ENCODE measurements around the gene HSPA12B. TPM values are rescaled to one million over a fixed set of nuclear protein-coding genes. Genes with fewer than 3 reads are reported as not detected.

Gene HSPA12B
- total RNA-seq, 1 donor from 2014 or later: not detected

GRCh38 chr20:3775457-3776108 lies 43.1 kb downstream of the HSPA12B start:
- Mint-ChIP-seq H3K36me3 (ENCODE audit: unreplicated experiment) (no peaks in the 10 kb centered on the region), H3K27ac (ENCODE audit: unreplicated experiment) (no peak overlapping the region), H3K9me3 (ENCODE audit: unreplicated experiment) (no peaks in the 10 kb centered on the region), H3K4me3 (ENCODE audit: unreplicated experiment) (no peak overlapping the region), H3K27me3 (ENCODE audit: unreplicated experiment) (no peaks in the 10 kb centered on the region), H3K4me1 (ENCODE audit: unreplicated experiment) (peaks cover 14% of the 10 kb centered on the region)
- no peak for DNase-seq (ENCODE audit: extremely low spot score, unreplicated experiment)
- no peak for TF ChIP-seq CTCF (IDR thresholded peaks at IDR 0.05)

DNA sequence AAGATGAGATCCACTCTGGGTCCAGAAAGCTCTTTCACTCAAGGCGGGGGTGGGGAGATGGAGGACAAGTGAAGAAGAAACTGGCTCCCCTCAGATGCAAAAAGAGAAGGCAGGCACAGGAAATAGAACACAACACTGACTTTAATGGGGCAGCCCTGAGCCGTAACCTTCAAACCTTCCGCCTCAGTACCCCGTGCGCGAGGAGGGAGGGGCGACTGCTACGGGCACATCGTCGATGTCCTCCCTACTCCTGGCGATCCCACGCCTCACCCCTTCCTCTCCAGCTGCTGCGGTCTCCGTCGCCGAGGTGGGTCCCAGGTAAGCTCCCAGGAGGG lies 44.9 kb downstream of the HSPA12B start:
- Mint-ChIP-seq H3K4me1 (ENCODE audit: unreplicated experiment) (peaks cover 22% of the 10 kb centered on the region), H3K4me3 (ENCODE audit: unreplicated experiment) (peak overlapping the region; percentile 71), H3K27ac (ENCODE audit: unreplicated experiment) (no peak overlapping the region), H3K36me3 (ENCODE audit: unreplicated experiment) (no peaks in the 10 kb centered on the region), H3K27me3 (ENCODE audit: unreplicated experiment) (no peaks in the 10 kb centered on the region), H3K9me3 (ENCODE audit: unreplicated experiment) (no peaks in the 10 kb centered on the region)
- DNase-seq (ENCODE audit: extremely low spot score, unreplicated experiment): no peak
- no peak for TF ChIP-seq CTCF (IDR thresholded peaks at IDR 0.05)

DNA sequence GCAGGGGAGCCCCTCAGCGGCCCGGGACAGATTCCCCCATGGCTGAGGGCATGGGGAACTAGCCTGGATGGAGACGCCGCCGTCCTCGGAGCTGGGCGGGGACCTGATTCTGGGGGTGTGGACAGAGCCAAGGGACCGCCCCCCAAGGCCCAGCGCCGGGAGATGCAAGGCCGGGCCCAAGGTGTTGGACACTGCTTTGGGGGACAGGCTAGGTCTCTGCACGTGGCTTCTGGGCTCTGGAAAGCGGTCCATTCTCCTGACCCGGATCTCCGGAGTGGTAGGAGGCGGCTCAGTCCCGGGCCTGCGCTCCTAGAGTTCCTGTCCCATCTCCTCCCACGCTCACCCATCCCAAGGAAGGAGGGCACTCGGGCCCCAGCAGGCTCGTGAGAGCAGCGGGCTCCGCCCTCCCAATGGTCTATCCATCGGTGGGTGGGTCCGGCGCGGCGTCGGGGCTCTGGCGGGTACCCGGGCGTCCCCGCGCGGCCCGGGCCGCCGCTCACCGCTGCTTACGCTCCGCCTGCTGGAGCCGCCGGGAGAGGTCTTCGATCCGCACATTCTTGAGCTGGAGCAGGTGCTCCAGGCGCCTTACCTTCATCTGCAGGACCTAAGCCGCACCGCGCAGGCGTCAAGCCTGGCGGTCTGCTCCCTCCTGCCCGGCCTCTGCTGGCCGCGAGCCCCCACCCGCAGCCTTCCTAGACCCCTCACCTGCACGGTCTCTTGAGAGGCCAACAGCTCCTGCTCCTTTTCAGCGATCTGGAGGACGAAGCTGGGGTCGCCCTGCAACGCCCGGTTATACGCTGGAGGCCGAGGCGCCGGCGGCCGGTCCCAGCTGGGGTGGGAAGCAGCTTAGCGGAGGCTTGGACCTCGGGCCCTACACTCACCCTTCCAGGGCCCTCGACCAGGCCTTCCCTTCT lies 45.5 kb downstream of the HSPA12B start:
- peak overlapping the region; percentile 71 for H3K4me3 Mint-ChIP-seq (ENCODE audit: unreplicated experiment)
- H3K9me3 Mint-ChIP-seq (ENCODE audit: unreplicated experiment): no peaks in the 10 kb centered on the region
- peaks cover 25% of the 10 kb centered on the region for H3K4me1 Mint-ChIP-seq (ENCODE audit: unreplicated experiment)
- TF ChIP-seq CTCF (IDR thresholded peaks at IDR 0.05): no peak
- H3K36me3 Mint-ChIP-seq (ENCODE audit: unreplicated experiment): no peaks in the 10 kb centered on the region
- no peak overlapping the region for H3K27ac Mint-ChIP-seq (ENCODE audit: unreplicated experiment)
- H3K27me3 Mint-ChIP-seq (ENCODE audit: unreplicated experiment): no peaks in the 10 kb centered on the region
- no peak for DNase-seq (ENCODE audit: extremely low spot score, unreplicated experiment)

- Mint-ChIP-seq H3K27me3 (ENCODE audit: unreplicated experiment) (no peaks in the 10 kb centered on the region), H3K4me1 (ENCODE audit: unreplicated experiment) (peaks cover 33% of the 10 kb centered on the region), H3K9me3 (ENCODE audit: unreplicated experiment) (no peaks in the 10 kb centered on the region), H3K27ac (ENCODE audit: unreplicated experiment) (no peak overlapping the region), H3K36me3 (ENCODE audit: unreplicated experiment) (no peaks in the 10 kb centered on the region), H3K4me3 (ENCODE audit: unreplicated experiment) (no peak overlapping the region)
- no peak for DNase-seq (ENCODE audit: extremely low spot score, unreplicated experiment)
- TF ChIP-seq CTCF (IDR thresholded peaks at IDR 0.05): no peak
Observed at GRCh38 chr20:3778976-3779375, 46.5 kb downstream of the HSPA12B start.

Measured in osteocyte (in vitro differentiated cells).